Activated CD4-positive, alpha-beta T cell treated with anti-CD3 and anti-CD28 coated beads, Interleukin-2, amount 10 ng/mL, durations not matched to agents 7 days and 5 days (primary cell): ENCODE results near the gene PEAK1. TPM values are rescaled to one million over a fixed set of nuclear protein-coding genes. Genes with fewer than 3 reads are reported as not detected.
"Not testable (repeated sequence)": the region's sequence is repeated elsewhere in the genome, so short reads cannot be mapped to it uniquely, and the experiment has no call there.

Experiments used
- CTCF ChIA-PET: fragments of 350-600 bp; sonication (Branson Sonifier 250); formaldehyde crosslinking; loops from one replicate; lab custom pipeline; 2021; ENCODE audit warnings: antibody characterized with exemption; lab: Charles Lee
- POLR2A ChIA-PET: fragments of 350-600 bp; sonication (Branson Sonifier 250); formaldehyde crosslinking; loops from one replicate; lab custom pipeline; 2021; ENCODE audit warnings: antibody characterized with exemption; lab: Charles Lee
- DNase-seq: peaks from one replicate; pipeline ENCODE4 v3.0.0-alpha.2; 2020
- H3K27ac Mint-ChIP-seq: one replicate; pipeline ENCODE4 v1.8.0; 2021; ENCODE audit warnings: mild to moderate bottlenecking, moderate library complexity, mixed read lengths
- H3K27me3 Mint-ChIP-seq: one replicate; pipeline ENCODE4 v1.8.0; 2021; ENCODE audit warnings: mixed read lengths
- H3K36me3 Mint-ChIP-seq: one replicate; pipeline ENCODE4 v1.8.0; 2021; ENCODE audit warnings: low read depth, mixed read lengths
- H3K4me1 Mint-ChIP-seq: one replicate; pipeline ENCODE4 v1.8.0; 2021; ENCODE audit warnings: mixed read lengths
- H3K4me3 Mint-ChIP-seq: one replicate; pipeline ENCODE4 v1.8.0; 2021; ENCODE audit warnings: mild to moderate bottlenecking, moderate library complexity, mixed read lengths
- H3K9me3 Mint-ChIP-seq: one replicate; pipeline ENCODE4 v1.8.0; 2021; ENCODE audit warnings: mixed read lengths
- total RNA-seq, 2 experiments: library from RNA; stranded (reverse); gene quantifications; one replicate each; pipeline ENCODE4 v1.2.3, GENCODE V29; 2021

The PEAK1 gene
- total RNA-seq, 2 experiments from 2014 or later, result 27.9 to 29.4 TPM

DNA sequence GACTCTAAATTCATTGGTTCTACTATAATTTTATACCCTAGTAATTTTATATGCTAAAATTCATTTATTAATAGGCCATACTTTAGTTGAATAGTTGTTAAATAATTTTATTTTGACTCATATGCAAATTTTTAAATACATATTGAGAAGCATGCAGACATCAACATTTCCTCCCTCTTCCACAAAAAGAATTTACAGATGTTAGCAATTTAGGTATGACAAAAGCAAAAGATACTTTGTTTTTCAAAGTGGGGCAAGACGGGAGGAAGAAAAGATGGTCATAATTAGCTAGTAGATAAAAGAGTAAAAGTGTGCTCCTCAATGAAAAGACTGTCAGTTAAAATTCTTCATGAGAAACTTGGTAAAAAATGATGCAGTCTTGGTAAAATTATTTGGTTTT lies 200.1 kb downstream of the PEAK1 start:
- Mint-ChIP-seq H3K27ac (no peak overlapping the region), H3K4me3 (no peak overlapping the region), H3K9me3 (no peaks in the 10 kb centered on the region), H3K27me3 (no peaks in the 10 kb centered on the region), H3K36me3 (no peaks in the 10 kb centered on the region), H3K4me1 (peaks cover 9% of the 10 kb centered on the region)
- no peak for DNase-seq
- ChIA-PET CTCF (no interaction called here), POLR2A (no interaction called here)

DNA sequence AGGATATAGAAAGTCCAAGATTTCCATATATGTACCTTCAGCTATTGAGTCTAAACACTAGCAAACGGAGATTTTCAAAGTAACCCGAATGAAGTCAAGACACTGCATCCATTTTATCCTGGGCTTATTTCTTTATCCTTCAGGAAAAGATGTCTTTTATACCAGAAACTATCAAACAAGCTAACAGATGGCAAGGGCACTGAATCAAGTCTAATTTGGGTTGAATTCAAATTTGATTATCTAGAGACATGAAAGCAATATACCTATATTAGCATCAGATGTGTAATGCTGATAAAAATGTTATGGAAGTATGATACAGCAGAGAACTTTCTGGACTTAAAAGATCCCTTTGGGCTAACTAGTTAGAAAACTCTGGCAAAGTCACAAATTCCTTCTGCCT lies 210.7 kb downstream of the PEAK1 start:
- no peak for DNase-seq
- H3K9me3 Mint-ChIP-seq, result peaks cover 2% of the 10 kb centered on the region
- POLR2A ChIA-PET, result no interaction called here
- no peaks in the 10 kb centered on the region for H3K36me3 Mint-ChIP-seq
- H3K4me1 Mint-ChIP-seq, result no peaks in the 10 kb centered on the region
- H3K27ac Mint-ChIP-seq, result no peak overlapping the region
- no peaks in the 10 kb centered on the region for H3K27me3 Mint-ChIP-seq
- CTCF ChIA-PET, result no interaction called here
- no peak overlapping the region for H3K4me3 Mint-ChIP-seq

DNA sequence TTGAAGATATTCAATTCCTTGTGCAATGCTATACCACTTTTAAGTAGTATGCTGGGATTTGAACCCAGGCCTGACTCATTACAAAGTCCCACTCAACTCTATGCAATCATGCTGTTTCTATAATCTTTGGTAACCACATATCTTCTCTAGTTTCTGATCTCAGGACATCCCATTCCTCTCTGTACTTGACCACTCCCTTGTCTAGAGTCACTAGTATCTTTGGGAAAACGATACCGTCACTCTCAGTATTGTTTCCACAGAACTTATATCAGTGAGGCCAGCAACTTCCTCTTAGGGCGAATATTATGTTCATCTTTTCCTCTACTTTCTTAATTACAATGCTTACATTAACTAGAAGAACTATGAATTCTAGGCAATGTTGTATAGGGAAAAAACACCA lies 211.7 kb downstream of the PEAK1 start:
- H3K36me3 Mint-ChIP-seq, result no peaks in the 10 kb centered on the region
- H3K27ac Mint-ChIP-seq, result no peak overlapping the region
- H3K4me1 Mint-ChIP-seq, result no peaks in the 10 kb centered on the region
- H3K27me3 Mint-ChIP-seq, result no peaks in the 10 kb centered on the region
- DNase-seq, result no peak
- POLR2A ChIA-PET, result no interaction called here
- H3K9me3 Mint-ChIP-seq, result peaks cover 2% of the 10 kb centered on the region
- no peak overlapping the region for H3K4me3 Mint-ChIP-seq
- CTCF ChIA-PET, result no interaction called here

DNA sequence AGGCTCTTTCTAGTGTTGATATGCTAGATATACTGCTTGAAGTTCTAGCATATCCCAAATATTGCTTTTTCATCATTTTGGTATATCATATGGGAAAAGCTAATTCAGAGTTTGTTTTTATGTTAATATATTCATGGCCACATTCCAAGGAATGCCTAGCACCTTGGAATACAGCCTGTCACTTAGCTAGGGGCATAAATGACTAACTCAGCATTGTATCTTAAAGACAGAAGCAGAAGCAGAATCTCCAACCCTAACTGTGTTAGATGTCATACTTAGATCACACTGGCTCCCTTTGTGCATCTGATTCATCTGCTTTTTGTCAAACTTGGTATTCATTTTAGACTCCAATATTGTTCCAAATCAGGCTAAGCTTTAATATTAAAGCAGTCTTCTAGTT lies 218.2 kb downstream of the PEAK1 start:
- no peak overlapping the region for H3K4me3 Mint-ChIP-seq
- peaks cover 8% of the 10 kb centered on the region for H3K9me3 Mint-ChIP-seq
- no peaks in the 10 kb centered on the region for H3K27me3 Mint-ChIP-seq
- ChIA-PET POLR2A (no interaction called here), CTCF (no interaction called here)
- no peak for DNase-seq
- H3K36me3 Mint-ChIP-seq, result peaks cover 10% of the 10 kb centered on the region
- H3K4me1 Mint-ChIP-seq, result no peaks in the 10 kb centered on the region
- no peak overlapping the region for H3K27ac Mint-ChIP-seq

DNA sequence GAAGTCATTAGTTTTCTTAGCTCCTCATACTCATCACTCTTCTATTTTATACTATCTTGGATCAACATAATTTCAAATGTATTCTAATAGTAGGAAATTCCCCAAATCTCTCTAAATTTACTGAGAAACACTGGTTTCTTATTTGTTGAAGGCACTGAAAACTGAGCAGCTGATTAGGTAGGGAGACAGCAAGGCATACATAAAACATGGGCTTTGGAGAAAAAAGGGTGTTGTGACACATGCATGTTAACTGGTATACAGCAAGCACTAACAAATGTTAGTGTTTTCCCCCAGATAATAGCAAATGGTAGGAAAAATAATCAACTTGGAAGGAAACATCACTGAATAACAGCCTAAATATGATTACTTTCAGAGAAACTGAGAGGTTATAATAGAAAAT lies 223.5 kb downstream of the PEAK1 start:
- ChIA-PET POLR2A (no interaction called here), CTCF (interaction anchor here (0.6 kb wide), 1 partner anchor 189 kb away, joined by 3 read pairs; no protein-coding TSS in a partner anchor)
- no peaks in the 10 kb centered on the region for H3K27me3 Mint-ChIP-seq
- no peak for DNase-seq
- peaks cover 10% of the 10 kb centered on the region for H3K36me3 Mint-ChIP-seq
- H3K27ac Mint-ChIP-seq, result no peak overlapping the region
- H3K4me1 Mint-ChIP-seq, result no peaks in the 10 kb centered on the region
- no peak overlapping the region for H3K4me3 Mint-ChIP-seq
- peaks cover 6% of the 10 kb centered on the region for H3K9me3 Mint-ChIP-seq

DNA sequence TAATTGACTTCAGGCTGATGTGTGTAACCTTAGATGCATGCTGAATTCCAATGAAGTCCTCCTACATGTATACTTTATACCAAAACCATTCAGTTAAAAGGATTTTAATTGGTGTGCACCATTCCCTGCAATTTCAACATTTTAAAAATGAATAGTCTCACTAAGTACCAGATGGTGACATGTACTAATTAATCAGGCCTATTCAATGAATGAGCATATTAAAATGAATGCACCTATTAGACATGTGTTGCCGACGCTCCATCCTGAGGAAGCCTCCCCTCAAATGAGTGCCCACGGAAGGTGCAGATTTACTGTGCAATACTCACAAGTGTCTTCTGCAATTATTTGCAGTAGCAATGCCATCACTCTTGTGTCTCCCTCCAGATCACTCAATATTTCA lies 224.3 kb downstream of the PEAK1 start:
- no peaks in the 10 kb centered on the region for H3K4me1 Mint-ChIP-seq

DNA sequence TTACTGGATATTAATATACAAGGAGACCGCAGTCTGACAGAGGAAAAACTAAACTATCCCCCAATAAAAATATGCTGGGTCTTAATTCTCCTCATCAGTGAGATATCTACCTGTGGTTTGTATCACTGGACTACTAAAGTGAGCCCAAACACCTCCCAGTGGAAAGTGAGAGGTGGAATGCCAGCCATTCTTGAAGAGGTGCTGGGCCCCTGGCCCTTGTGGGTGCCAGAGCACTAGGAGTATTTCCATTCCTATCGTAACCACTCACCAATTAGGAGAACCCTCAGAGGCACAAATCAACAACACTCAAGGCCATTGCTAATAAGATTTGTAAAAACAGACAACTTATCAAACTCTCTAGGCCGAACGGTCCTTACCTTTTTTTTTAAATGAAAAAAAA lies 227.5 kb downstream of the PEAK1 start:
- no peaks in the 10 kb centered on the region for H3K27me3 Mint-ChIP-seq
- no peak overlapping the region for H3K4me3 Mint-ChIP-seq
- ChIA-PET POLR2A (no interaction called here), CTCF (no interaction called here)
- DNase-seq, result no peak
- no peaks in the 10 kb centered on the region for H3K36me3 Mint-ChIP-seq
- no peaks in the 10 kb centered on the region for H3K9me3 Mint-ChIP-seq
- no peak overlapping the region for H3K27ac Mint-ChIP-seq
- peaks cover 13% of the 10 kb centered on the region for H3K4me1 Mint-ChIP-seq

More for the DNA sequence above, 224.3 kb downstream of the PEAK1 start:
- Mint-ChIP-seq H3K27me3 (no peaks in the 10 kb centered on the region), H3K27ac (no peak overlapping the region), H3K9me3 (peaks cover 6% of the 10 kb centered on the region), H3K36me3 (peaks cover 10% of the 10 kb centered on the region), H3K4me3 (no peak overlapping the region)
- DNase-seq, result no peak
- ChIA-PET POLR2A (no interaction called here), CTCF (no interaction called here)

DNA sequence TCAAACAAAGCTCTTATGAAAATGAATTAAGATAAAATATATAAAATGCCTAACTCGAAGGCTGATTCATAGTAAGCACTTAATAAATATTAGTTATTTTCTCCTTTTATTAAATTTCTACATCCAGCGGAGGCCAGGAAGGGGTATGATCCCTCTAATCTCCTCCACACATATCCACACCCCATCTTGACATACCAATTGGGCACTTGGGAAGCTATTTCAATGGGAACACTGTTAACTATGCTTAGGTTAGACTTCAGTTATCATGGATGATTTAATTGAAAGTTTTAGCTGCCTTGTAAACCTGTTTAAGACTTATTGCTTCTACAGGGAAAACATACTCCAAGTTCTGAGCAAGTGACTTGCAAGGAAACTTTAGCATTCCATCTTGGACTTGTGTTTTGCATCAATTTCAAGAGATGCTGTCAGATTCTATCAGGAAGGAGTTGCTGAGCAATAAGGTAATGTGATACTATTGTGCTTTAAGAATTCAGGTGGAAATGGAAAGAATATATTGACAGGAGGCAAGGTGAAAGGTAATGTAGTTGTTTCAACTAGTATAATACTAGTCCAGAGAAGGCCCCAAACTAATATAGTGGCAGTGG lies 228.6 kb downstream of the PEAK1 start:
- POLR2A ChIA-PET, result no interaction called here
- H3K36me3 Mint-ChIP-seq, result no peaks in the 10 kb centered on the region
- H3K27ac Mint-ChIP-seq, result no peak overlapping the region
- no peak overlapping the region for H3K4me3 Mint-ChIP-seq
- H3K4me1 Mint-ChIP-seq, result peaks cover 24% of the 10 kb centered on the region
- no peak for DNase-seq
- no peaks in the 10 kb centered on the region for H3K27me3 Mint-ChIP-seq
- CTCF ChIA-PET, result interaction anchor here (1.5 kb wide), 1 partner anchor 305 kb away, joined by 3 read pairs; no protein-coding TSS in a partner anchor
- H3K9me3 Mint-ChIP-seq, result no peaks in the 10 kb centered on the region

DNA sequence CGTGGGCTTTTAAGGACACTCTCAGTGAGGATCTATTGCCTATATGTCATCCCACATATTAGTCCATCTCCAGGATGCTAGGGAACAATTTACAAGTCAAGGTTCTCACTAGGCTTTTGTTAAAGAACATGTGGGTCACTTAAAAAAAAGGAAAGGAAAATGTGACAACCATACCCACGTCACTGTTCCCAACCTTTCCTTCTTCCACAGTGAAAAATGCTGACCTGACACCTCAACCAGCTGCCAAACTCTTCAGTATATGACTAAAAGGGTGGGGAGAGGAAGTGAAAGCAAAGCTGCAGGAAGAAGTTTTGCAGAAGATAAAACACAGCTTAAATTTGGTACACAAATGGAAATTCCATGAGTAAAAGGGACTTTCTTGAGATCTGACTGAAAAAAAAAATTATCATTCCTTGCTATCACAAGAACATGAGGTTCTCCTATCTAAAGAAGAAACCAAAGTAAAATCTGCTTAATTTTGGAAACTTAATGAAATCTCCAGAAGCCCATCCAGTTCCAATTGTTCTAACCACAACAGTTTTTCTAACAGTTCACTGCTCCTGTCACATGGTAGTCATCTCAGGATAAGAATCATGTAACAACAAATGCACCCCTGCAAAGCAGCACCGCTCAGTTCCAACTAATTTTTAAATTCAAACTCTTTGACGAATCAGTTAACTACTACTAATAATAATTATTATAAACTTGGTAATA lies 232.0 kb downstream of the PEAK1 start:
- Mint-ChIP-seq H3K4me1 (peaks cover 34% of the 10 kb centered on the region), H3K27ac (no peak overlapping the region), H3K27me3 (no peaks in the 10 kb centered on the region), H3K4me3 (no peak overlapping the region), H3K9me3 (no peaks in the 10 kb centered on the region), H3K36me3 (no peaks in the 10 kb centered on the region)
- peak; percentile 10 for DNase-seq
- CTCF ChIA-PET, result interaction anchor here (1.1 to 2.0 kb wide), 5 partner anchors 168 to 356 kb away, joined by 3 to 13 read pairs (median 6); no protein-coding TSS in a partner anchor
- POLR2A ChIA-PET, result interaction anchor here (0.6 kb wide), 1 partner anchor 260 kb away, joined by 3 read pairs; no protein-coding TSS in a partner anchor

DNA sequence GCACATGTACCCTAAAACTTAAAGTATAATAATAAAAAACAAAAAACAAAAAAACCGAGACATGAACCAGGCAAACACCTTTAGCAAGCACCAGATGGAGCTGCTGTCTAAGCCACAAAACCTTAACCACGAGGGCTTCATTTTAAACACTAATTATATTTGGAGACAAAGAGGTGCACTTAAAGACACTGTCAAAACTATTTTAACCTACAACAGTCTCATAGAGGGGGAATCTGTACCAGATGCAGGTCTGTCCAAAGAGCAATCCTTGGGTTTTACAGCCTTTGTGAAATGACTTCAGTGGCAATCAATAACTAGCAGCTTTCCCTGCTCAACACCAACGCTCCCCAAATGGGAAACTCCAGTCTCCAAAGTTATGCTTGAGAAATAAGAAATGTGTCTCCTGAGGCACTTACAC lies 233.3 kb downstream of the PEAK1 start:
- ChIA-PET POLR2A (no interaction called here), CTCF (interaction anchor here (0.9 to 2.0 kb wide), 6 partner anchors 16 to 357 kb away, joined by 3 to 13 read pairs (median 5); partner anchors contain the start of gene PSTPIP1)
- no peak overlapping the region for H3K4me3 Mint-ChIP-seq

DNA sequence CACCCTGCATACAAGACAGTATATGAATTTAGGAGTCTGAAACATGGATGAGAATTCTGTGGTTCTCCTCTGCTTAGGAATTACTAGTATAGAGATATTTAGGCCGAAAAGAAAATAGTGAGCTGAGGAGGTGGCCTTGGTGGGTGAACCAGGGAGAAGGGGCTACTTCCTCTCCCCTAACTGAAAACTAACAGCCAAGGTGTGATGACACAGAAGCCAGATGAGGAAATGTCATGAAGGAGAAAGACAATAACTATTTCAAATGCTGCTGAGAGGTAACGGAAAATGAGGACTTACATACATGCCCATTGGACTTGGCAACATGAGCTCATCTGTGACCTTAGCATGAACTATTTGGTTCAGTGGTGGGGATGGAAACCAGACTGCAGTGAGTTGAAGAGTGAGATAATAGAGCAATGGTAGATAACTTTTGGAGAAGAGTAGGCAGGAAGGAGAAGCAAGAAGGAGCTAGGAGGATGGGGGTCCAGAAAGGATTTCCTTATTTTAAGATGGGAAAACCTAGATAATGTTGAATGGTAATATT lies 234.6 kb downstream of the PEAK1 start:
- H3K4me1 Mint-ChIP-seq, result peaks cover 60% of the 10 kb centered on the region
- H3K36me3 Mint-ChIP-seq, result peaks cover 6% of the 10 kb centered on the region
- no peak overlapping the region for H3K27ac Mint-ChIP-seq
- DNase-seq, result no peak
- H3K9me3 Mint-ChIP-seq, result no peaks in the 10 kb centered on the region
- no peaks in the 10 kb centered on the region for H3K27me3 Mint-ChIP-seq
- POLR2A ChIA-PET, result no interaction called here
- CTCF ChIA-PET, result no interaction called here
- no peak overlapping the region for H3K4me3 Mint-ChIP-seq

More for the DNA sequence above, 233.3 kb downstream of the PEAK1 start:
- DNase-seq, result peak; percentile 40
- Mint-ChIP-seq H3K4me1 (peaks cover 47% of the 10 kb centered on the region), H3K36me3 (no peaks in the 10 kb centered on the region), H3K27ac (no peak overlapping the region), H3K27me3 (no peaks in the 10 kb centered on the region), H3K9me3 (no peaks in the 10 kb centered on the region)

DNA sequence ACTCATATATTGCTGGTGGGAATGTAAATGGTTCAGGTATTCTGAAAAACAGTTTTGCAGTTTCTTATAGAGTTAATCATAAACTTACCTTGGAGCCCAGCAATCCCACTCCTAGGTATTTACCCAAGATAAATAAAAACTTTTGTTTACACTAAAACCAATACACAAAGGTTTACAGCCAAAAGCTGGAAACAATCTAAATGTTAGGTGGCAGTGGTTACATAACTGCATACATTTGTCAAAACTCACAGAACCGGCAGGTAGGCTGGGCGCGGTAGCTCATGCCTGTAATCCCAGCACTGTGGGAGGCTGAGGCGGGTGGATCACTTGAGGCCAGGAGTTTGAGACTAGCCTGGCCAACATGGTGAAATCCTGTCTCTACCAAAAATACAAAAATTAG lies 235.6 kb downstream of the PEAK1 start:
- POLR2A ChIA-PET, H3K9me3 Mint-ChIP-seq, H3K27me3 Mint-ChIP-seq, DNase-seq, H3K4me3 Mint-ChIP-seq, H3K27ac Mint-ChIP-seq, CTCF ChIA-PET, H3K36me3 Mint-ChIP-seq: not testable (repeated sequence)
- H3K4me1 Mint-ChIP-seq, result peaks cover 68% of the 10 kb centered on the region

DNA sequence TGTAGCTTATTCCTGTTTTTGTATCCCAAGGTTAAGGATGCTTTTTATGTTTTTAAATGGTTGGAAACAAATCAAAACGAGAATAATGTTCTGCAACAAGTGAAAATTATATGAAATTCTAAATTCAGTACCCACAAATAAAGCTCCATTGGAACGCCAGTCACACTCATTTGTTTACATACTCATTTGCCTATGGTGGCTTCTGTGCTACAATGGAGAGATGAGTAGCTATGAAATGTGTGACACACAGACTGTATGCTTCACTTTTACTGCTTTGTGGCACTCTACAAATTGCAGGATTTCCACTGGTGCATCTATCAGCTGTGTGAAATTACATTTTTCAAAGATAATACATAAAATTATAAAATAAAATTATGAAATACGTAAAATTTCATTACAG lies 236.8 kb downstream of the PEAK1 start:
- ChIA-PET POLR2A (no interaction called here), CTCF (interaction anchor here (1.0 kb wide), 1 partner anchor 210 kb away, joined by 4 read pairs; no protein-coding TSS in a partner anchor)
- Mint-ChIP-seq H3K4me1 (peaks cover 76% of the 10 kb centered on the region), H3K36me3 (peaks cover 8% of the 10 kb centered on the region), H3K27ac (no peak overlapping the region), H3K4me3 (no peak overlapping the region), H3K27me3 (no peaks in the 10 kb centered on the region), H3K9me3 (no peaks in the 10 kb centered on the region)
- DNase-seq, result no peak
